IPS DF 4.7 (cell line): ENCODE data around the gene SLC29A1.

Source experiments
- DNase-seq: peaks from one replicate; pipeline ENCODE4 v3.0.0-alpha.2; 2013; ENCODE audit warnings: low spot score; ENCODE audit errors: extremely low read depth

Gene SLC29A1

GRCh38 chr6:44255105-44255808 lies 31.9 kb downstream of the SLC29A1 start:
- DNase-seq, result no peak

GRCh38 chr6:44255871-44256774 lies 32.7 kb downstream of the SLC29A1 start:
- no peak for DNase-seq

GRCh38 chr6:44256775-44257024 lies 33.3 kb downstream of the SLC29A1 start:
- DNase-seq, result no peak

- DNase-seq, result no peak
Observed at GRCh38 chr6:44257025-44257752, 33.8 kb downstream of the SLC29A1 start, which contains the start of gene SLC35B2. SLC35B2 (minus strand) TSS chr6:44257528; CDS start chr6:44257410, 118 bp downstream.

GRCh38 chr6:44257753-44258324 lies 34.4 kb downstream of the SLC29A1 start:
- DNase-seq, result no peak

- DNase-seq, result no peak
Observed at GRCh38 chr6:44258325-44258863, 35.0 kb downstream of the SLC29A1 start.

GRCh38 chr6:44258921-44259320 lies 35.5 kb downstream of the SLC29A1 start:
- no peak for DNase-seq

GRCh38 chr6:44260011-44260410 lies 36.6 kb downstream of the SLC29A1 start:
- DNase-seq, result no peak

GRCh38 chr6:44260451-44261297 lies 37.3 kb downstream of the SLC29A1 start:
- no peak for DNase-seq

GRCh38 chr6:44261581-44261980 lies 38.2 kb downstream of the SLC29A1 start:
- DNase-seq, result no peak

GRCh38 chr6:44262467-44263353 lies 39.3 kb downstream of the SLC29A1 start:
- no peak for DNase-seq

GRCh38 chr6:44263354-44264100 lies 40.1 kb downstream of the SLC29A1 start:
- DNase-seq, result no peak

GRCh38 chr6:44264154-44265006 lies 41.0 kb downstream of the SLC29A1 start:
- no peak for DNase-seq

GRCh38 chr6:44265007-44265721 lies 41.8 kb downstream of the SLC29A1 start, which contains the start of gene NFKBIE:
NFKBIE (minus strand) TSS chr6:44265551; CDS start chr6:44265346, 205 bp downstream.
- DNase-seq, result no peak

- DNase-seq, result no peak
Observed at GRCh38 chr6:44265722-44266233, 42.4 kb downstream of the SLC29A1 start.

- DNase-seq, result no peak
Observed at GRCh38 chr6:44266347-44266746, 43.0 kb downstream of the SLC29A1 start.

GRCh38 chr6:44267252-44267651 lies 43.9 kb downstream of the SLC29A1 start:
- no peak for DNase-seq
